Measurements from ENCODE around the gene BCAR3. TPM values are rescaled to one million over a fixed set of nuclear protein-coding genes. Genes with fewer than 3 reads are reported as not detected.

The BCAR3 gene
- total RNA-seq, 1 experiment from 2014 or later: 37.5 TPM

GRCh38 chr1:93519199-93519829 is 162.3 kb downstream of the BCAR3 start:
- DNase-seq (ENCODE audit: low read depth): no peak
- in situ Hi-C loops (cut with HindIII; ENCODE audit: low pct_unique_long_range_greater_than_20kb, low sequenced_read_pairs): no loop called here

- in situ Hi-C loops (cut with HindIII; ENCODE audit: low pct_unique_long_range_greater_than_20kb, low sequenced_read_pairs): no loop called here
Measured at GRCh38 chr1:93518516-93518915, 163.1 kb downstream of the BCAR3 start.

GRCh38 chr1:93516164-93516563 is 165.5 kb downstream of the BCAR3 start:
- in situ Hi-C loops (cut with HindIII; ENCODE audit: low pct_unique_long_range_greater_than_20kb, low sequenced_read_pairs): no loop called here
- DNase-seq (ENCODE audit: low read depth): no peak

More at GRCh38 chr1:93518516-93518915, 163.1 kb downstream of the BCAR3 start:
- no peak for DNase-seq (ENCODE audit: low read depth)

Other genes starting within 250 kb of the BCAR3 start
- gene FNBP1L, start 233.7 kb downstream of the BCAR3 start, total RNA-seq (2014; rRNA removed; shearing (Covaris generic); ENCODE audit: low replicate concordance): 3.6 and 8.3 TPM in 2 replicates
- gene DNTTIP2, start 197.4 kb upstream of the BCAR3 start, total RNA-seq (2014; rRNA removed; shearing (Covaris generic); ENCODE audit: low replicate concordance): 27.4 and 34.5 TPM in 2 replicates
- 146 and 194 TPM in 2 replicates for gene GCLM, start 227.6 kb upstream of the BCAR3 start, total RNA-seq (2014; rRNA removed; shearing (Covaris generic); ENCODE audit: low replicate concordance)